22Rv1 (cell line): ENCODE data around the gene TRIM17.

Experiments used
- CTCF ChIP-seq: fragments of 450-650 bp; IDR thresholded peaks from 2 replicates; pipeline ENCODE4 v1.5.1; 2017; ENCODE audit warnings: mild to moderate bottlenecking
- ZFX ChIP-seq: fragments of 450-650 bp; IDR thresholded peaks from 2 replicates; pipeline ENCODE4 v1.6.1; 2017; ENCODE audit warnings: antibody characterized with exemption, borderline replicate concordance

GRCh38 chr1:228379666-228380065, 37.0 kb downstream of the TRIM17 start:
- TF ChIP-seq CTCF (no peak), ZFX (no peak)
